ENCODE data around the gene RPE. TPM values are rescaled to one million over a fixed set of nuclear protein-coding genes. Genes with fewer than 3 reads are reported as not detected.

Gene RPE
- total RNA-seq, 1 donor from 2014 or later: 38.1 TPM

GRCh38 chr2:210009126-210009525 is 6.7 kb downstream of the RPE start:
- Mint-ChIP-seq H3K9me3 (ENCODE audit: unreplicated experiment) (no peaks in the 10 kb centered on the region), H3K27me3 (ENCODE audit: unreplicated experiment) (peaks cover 2% of the 10 kb centered on the region), H3K27ac (ENCODE audit: unreplicated experiment) (no peak overlapping the region), H3K36me3 (ENCODE audit: unreplicated experiment) (no peaks in the 10 kb centered on the region), H3K4me1 (ENCODE audit: low read depth, unreplicated experiment) (no peaks in the 10 kb centered on the region), H3K4me3 (ENCODE audit: unreplicated experiment) (no peak overlapping the region)
- DNase-seq: no peak
- no peak for TF ChIP-seq CTCF (IDR thresholded peaks at IDR 0.05; ENCODE audit: partially characterized antibody, unreplicated experiment)

- TF ChIP-seq CTCF (IDR thresholded peaks at IDR 0.05; ENCODE audit: partially characterized antibody, unreplicated experiment): no peak
- no peak overlapping the region for H3K27ac Mint-ChIP-seq (ENCODE audit: unreplicated experiment)
These were observed 7.5 kb downstream of the RPE start for GRCh38 chr2:210009896-210010295.

GRCh38 chr2:210020138-210020537 is 17.7 kb downstream of the RPE start:
- no peaks in the 10 kb centered on the region for H3K9me3 Mint-ChIP-seq (ENCODE audit: unreplicated experiment)
- no peaks in the 10 kb centered on the region for H3K27me3 Mint-ChIP-seq (ENCODE audit: unreplicated experiment)
- H3K27ac Mint-ChIP-seq (ENCODE audit: unreplicated experiment): no peak overlapping the region
- no peaks in the 10 kb centered on the region for H3K4me1 Mint-ChIP-seq (ENCODE audit: low read depth, unreplicated experiment)
- DNase-seq: no peak
- H3K4me3 Mint-ChIP-seq (ENCODE audit: unreplicated experiment): no peak overlapping the region
- H3K36me3 Mint-ChIP-seq (ENCODE audit: unreplicated experiment): no peaks in the 10 kb centered on the region
- no peak for TF ChIP-seq CTCF (IDR thresholded peaks at IDR 0.05; ENCODE audit: partially characterized antibody, unreplicated experiment)

More at GRCh38 chr2:210009896-210010295, 7.5 kb downstream of the RPE start:
- Mint-ChIP-seq H3K4me1 (ENCODE audit: low read depth, unreplicated experiment) (no peaks in the 10 kb centered on the region), H3K36me3 (ENCODE audit: unreplicated experiment) (no peaks in the 10 kb centered on the region), H3K9me3 (ENCODE audit: unreplicated experiment) (no peaks in the 10 kb centered on the region), H3K4me3 (ENCODE audit: unreplicated experiment) (no peak overlapping the region), H3K27me3 (ENCODE audit: unreplicated experiment) (peaks cover 2% of the 10 kb centered on the region)
- no peak for DNase-seq

GRCh38 chr2:210022824-210023223 is 20.4 kb downstream of the RPE start:
- Mint-ChIP-seq H3K36me3 (ENCODE audit: unreplicated experiment) (no peaks in the 10 kb centered on the region), H3K4me3 (ENCODE audit: unreplicated experiment) (no peak overlapping the region), H3K27ac (ENCODE audit: unreplicated experiment) (no peak overlapping the region), H3K27me3 (ENCODE audit: unreplicated experiment) (no peaks in the 10 kb centered on the region), H3K9me3 (ENCODE audit: unreplicated experiment) (no peaks in the 10 kb centered on the region), H3K4me1 (ENCODE audit: low read depth, unreplicated experiment) (no peaks in the 10 kb centered on the region)
- TF ChIP-seq CTCF (IDR thresholded peaks at IDR 0.05; ENCODE audit: partially characterized antibody, unreplicated experiment): no peak
- DNase-seq: no peak

GRCh38 chr2:210027608-210028007 is 25.2 kb downstream of the RPE start:
- H3K27ac Mint-ChIP-seq (ENCODE audit: unreplicated experiment): no peak overlapping the region
- no peak for TF ChIP-seq CTCF (IDR thresholded peaks at IDR 0.05; ENCODE audit: partially characterized antibody, unreplicated experiment)
- no peaks in the 10 kb centered on the region for H3K27me3 Mint-ChIP-seq (ENCODE audit: unreplicated experiment)
- H3K4me1 Mint-ChIP-seq (ENCODE audit: low read depth, unreplicated experiment): no peaks in the 10 kb centered on the region
- H3K9me3 Mint-ChIP-seq (ENCODE audit: unreplicated experiment): no peaks in the 10 kb centered on the region
- DNase-seq: no peak
- H3K4me3 Mint-ChIP-seq (ENCODE audit: unreplicated experiment): no peak overlapping the region
- H3K36me3 Mint-ChIP-seq (ENCODE audit: unreplicated experiment): no peaks in the 10 kb centered on the region

Measured in glutamatergic neuron (in vitro differentiated cells).